ENCODE measurements around the gene PPA2.

DNA sequence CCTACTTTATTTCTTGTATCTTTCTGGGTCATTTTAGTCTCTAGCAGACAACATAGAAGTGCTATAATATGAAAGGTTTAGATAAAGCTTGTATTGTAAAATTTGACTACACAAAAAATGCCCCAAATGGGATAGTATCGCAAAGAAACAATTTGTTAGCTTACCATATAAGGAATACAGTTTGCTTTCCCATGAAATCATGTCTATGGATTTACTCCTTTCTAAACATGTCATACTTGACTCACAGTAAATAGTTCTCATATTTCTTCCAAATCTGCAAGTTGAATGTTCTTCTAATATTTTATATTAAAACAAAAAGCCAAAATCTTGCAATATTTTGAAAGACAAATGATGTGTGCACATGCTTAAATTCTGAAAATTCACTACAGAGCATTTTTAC is 103.9 kb downstream of the PPA2 start:
- TF ChIP-seq CTCF (conservative IDR thresholded peaks at IDR 0.05; ENCODE audit: low read depth in 2 of 2) (no peak), EZH2phosphoT487 (IDR thresholded peaks at IDR 0.05; ENCODE audit: unreplicated experiment) (no peak), JUNB (IDR thresholded peaks at IDR 0.05; ENCODE audit: unreplicated experiment) (no peak), CREB1 (CRISPR knock-in tag; IDR thresholded peaks at IDR 0.05; ENCODE audit: low read depth) (no peak), EZH2 (IDR thresholded peaks at IDR 0.05; ENCODE audit: low read depth, unreplicated experiment) (no peak)
- TF ChIP-seq, protein P1, sequence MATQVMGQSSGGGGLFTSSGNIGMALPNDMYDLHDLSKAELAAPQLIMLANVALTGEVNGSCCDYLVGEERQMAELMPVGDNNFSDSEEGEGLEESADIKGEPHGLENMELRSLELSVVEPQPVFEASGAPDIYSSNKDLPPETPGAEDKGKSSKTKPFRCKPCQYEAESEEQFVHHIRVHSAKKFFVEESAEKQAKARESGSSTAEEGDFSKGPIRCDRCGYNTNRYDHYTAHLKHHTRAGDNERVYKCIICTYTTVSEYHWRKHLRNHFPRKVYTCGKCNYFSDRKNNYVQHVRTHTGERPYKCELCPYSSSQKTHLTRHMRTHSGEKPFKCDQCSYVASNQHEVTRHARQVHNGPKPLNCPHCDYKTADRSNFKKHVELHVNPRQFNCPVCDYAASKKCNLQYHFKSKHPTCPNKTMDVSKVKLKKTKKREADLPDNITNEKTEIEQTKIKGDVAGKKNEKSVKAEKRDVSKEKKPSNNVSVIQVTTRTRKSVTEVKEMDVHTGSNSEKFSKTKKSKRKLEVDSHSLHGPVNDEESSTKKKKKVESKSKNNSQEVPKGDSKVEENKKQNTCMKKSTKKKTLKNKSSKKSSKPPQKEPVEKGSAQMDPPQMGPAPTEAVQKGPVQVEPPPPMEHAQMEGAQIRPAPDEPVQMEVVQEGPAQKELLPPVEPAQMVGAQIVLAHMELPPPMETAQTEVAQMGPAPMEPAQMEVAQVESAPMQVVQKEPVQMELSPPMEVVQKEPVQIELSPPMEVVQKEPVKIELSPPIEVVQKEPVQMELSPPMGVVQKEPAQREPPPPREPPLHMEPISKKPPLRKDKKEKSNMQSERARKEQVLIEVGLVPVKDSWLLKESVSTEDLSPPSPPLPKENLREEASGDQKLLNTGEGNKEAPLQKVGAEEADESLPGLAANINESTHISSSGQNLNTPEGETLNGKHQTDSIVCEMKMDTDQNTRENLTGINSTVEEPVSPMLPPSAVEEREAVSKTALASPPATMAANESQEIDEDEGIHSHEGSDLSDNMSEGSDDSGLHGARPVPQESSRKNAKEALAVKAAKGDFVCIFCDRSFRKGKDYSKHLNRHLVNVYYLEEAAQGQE (IDR thresholded peaks at IDR 0.05; ENCODE audit: unreplicated experiment) = no peak
